HepG2 (cell line): ENCODE measurements around the gene PLXND1. TPM values are rescaled to one million over a fixed set of nuclear protein-coding genes. Genes with fewer than 3 reads are reported as not detected.

Source experiments
- CENPX ChIP-seq: sonication (generic); formaldehyde crosslinking; IDR thresholded peaks from 2 replicates; pipeline ENCODE4 v1.9.0; 2021; ENCODE audit warnings: mild to moderate bottlenecking, missing genetic modification reagents, moderate library complexity
- FOXK2 ChIP-seq: fragments of 450-650 bp; IDR thresholded peaks from 2 replicates; pipeline ENCODE4 v1.6.1; 2016
- HNRNPK ChIP-seq: fragments of 200-400 bp; formaldehyde crosslinking; IDR thresholded peaks from 2 replicates; pipeline ENCODE4 v1.6.1; 2018; ENCODE audit warnings: low read length, low read depth, moderate library complexity, mild to moderate bottlenecking; ENCODE audit not compliant: poor library complexity, severe bottlenecking
- MYNN ChIP-seq: sonication (generic); formaldehyde crosslinking; IDR thresholded peaks from 2 replicates; pipeline ENCODE4 v1.4.0; 2020; ENCODE audit warnings: mild to moderate bottlenecking, low read depth, missing genetic modification reagents
- NONO ChIP-seq, 2 experiments: fragments of 450-650 bp in 1 of 2; sonication (generic) in 1 of 2; formaldehyde crosslinking in 1 of 2; IDR thresholded peaks in 1 of 2; conservative IDR thresholded peaks in 1 of 2; 2 replicates each; pipeline versions ENCODE4 v1.6.1 to v1.8.0; 2017 to 2022; ENCODE audit warnings: mild to moderate bottlenecking in 1 of 2, missing genetic modification reagents in 1 of 2, moderate library complexity in 1 of 2
- RAD21 ChIP-seq: fragments of 450-650 bp; formaldehyde crosslinking; IDR thresholded peaks from 2 replicates; pipeline ENCODE4 v1.5.0; 2020; ENCODE audit warnings: mild to moderate bottlenecking
- SMARCE1 ChIP-seq: fragments of 450-650 bp; IDR thresholded peaks from 2 replicates; pipeline ENCODE4 v1.6.1; 2017; ENCODE audit warnings: borderline replicate concordance
- TAF1 ChIP-seq: sonication (generic); formaldehyde crosslinking; IDR thresholded peaks from 2 replicates; pipeline ENCODE4 v1.4.0; 2020; ENCODE audit warnings: missing genetic modification reagents
- ZBTB7B ChIP-seq: sonication (generic); formaldehyde crosslinking; IDR thresholded peaks from 2 replicates; pipeline ENCODE4 v1.4.0; 2020; ENCODE audit warnings: missing genetic modification reagents
- ZFP1 ChIP-seq: IDR thresholded peaks from 2 replicates; pipeline ENCODE4 v1.6.1; 2016
- ZNF430 ChIP-seq: sonication (generic); formaldehyde crosslinking; IDR thresholded peaks from 2 replicates; pipeline ENCODE4 v1.9.0; 2021; ENCODE audit warnings: mild to moderate bottlenecking, missing genetic modification reagents
- ZNF737 ChIP-seq: sonication (generic); formaldehyde crosslinking; IDR thresholded peaks from 2 replicates; pipeline ENCODE4 v1.5.0; 2020; ENCODE audit warnings: missing genetic modification reagents, mild to moderate bottlenecking, borderline replicate concordance
- ZNF768 ChIP-seq: sonication (generic); formaldehyde crosslinking; IDR thresholded peaks from 2 replicates; pipeline ENCODE4 v1.4.0; 2020; ENCODE audit warnings: missing genetic modification reagents
- ZNF781 ChIP-seq: sonication (generic); formaldehyde crosslinking; IDR thresholded peaks from 2 replicates; pipeline ENCODE4 v1.5.1; 2020; ENCODE audit warnings: borderline replicate concordance, mild to moderate bottlenecking, missing genetic modification reagents; ENCODE audit errors: not compliant biosample characterization
- polyA plus RNA-seq, 8 experiments: library from polyadenylated mRNA; depleted of rRNA in 3 of 8; stranded (reverse) in 7 of 8; unstranded in 1 of 8; fragments of >200 nt; fragmentation: Illumina TruSeq in 4 of 8; extraction: Trizol in 4 of 8; gene quantifications; 2 replicates each; pipeline versions ENCODE4 v1.2.1 to v1.2.3, GENCODE V29; 2011 to 2016; ENCODE audit warnings: low read depth in 4 of 8, missing spikeins in 1 of 8, mixed read lengths in 1 of 8; ENCODE audit not compliant: insufficient read depth in 1 of 8
- total RNA-seq, 5 experiments: library from RNA; depleted of rRNA; stranded (reverse); fragments of >200 nt; fragmentation: Illumina TruSeq; extraction: Trizol; gene quantifications; 2 replicates each; pipeline ENCODE4 v1.2.3, GENCODE V29; 2016; ENCODE audit warnings: low read depth in 1 of 5
- TF ChIP-seq, protein P1 (sequence below): sonication (generic); formaldehyde crosslinking; conservative IDR thresholded peaks from 2 replicates; pipeline ENCODE4 v1.8.1; 2023; ENCODE audit warnings: missing genetic modification reagents
- TF ChIP-seq, protein P2 (sequence below): sonication (generic); formaldehyde crosslinking; IDR thresholded peaks from 2 replicates; pipeline ENCODE4 v1.9.0; 2022; ENCODE audit warnings: low read depth, missing genetic modification reagents
- TF ChIP-seq, protein P3 (sequence below): sonication (generic); formaldehyde crosslinking; IDR thresholded peaks from 2 replicates; pipeline ENCODE4 v1.5.0; 2020; ENCODE audit warnings: mild to moderate bottlenecking, missing genetic modification reagents, borderline replicate concordance
- TF ChIP-seq, protein P4 (sequence below): IDR thresholded peaks from 2 replicates; pipeline ENCODE4 v1.6.1; 2016; ENCODE audit warnings: mild to moderate bottlenecking, missing biosample characterization, missing genetic modification reagents
- TF ChIP-seq, protein P5 (sequence below): sonication (generic); formaldehyde crosslinking; IDR thresholded peaks from 2 replicates; pipeline ENCODE4 v1.8.0; 2022; ENCODE audit warnings: missing genetic modification reagents, low read depth, mild to moderate bottlenecking, borderline replicate concordance
- TF ChIP-seq, protein P6 (sequence below): sonication (generic); formaldehyde crosslinking; IDR thresholded peaks from 2 replicates; pipeline ENCODE4 v1.5.0; 2020; ENCODE audit warnings: mild to moderate bottlenecking, missing genetic modification reagents

Gene PLXND1
- total and polyA plus RNA-seq, 2 of the 13 experiments (the other 11 are each of a cell fraction or from before 2014, with no cell fraction given) = 15.9 to 42.0 TPM

DNA sequence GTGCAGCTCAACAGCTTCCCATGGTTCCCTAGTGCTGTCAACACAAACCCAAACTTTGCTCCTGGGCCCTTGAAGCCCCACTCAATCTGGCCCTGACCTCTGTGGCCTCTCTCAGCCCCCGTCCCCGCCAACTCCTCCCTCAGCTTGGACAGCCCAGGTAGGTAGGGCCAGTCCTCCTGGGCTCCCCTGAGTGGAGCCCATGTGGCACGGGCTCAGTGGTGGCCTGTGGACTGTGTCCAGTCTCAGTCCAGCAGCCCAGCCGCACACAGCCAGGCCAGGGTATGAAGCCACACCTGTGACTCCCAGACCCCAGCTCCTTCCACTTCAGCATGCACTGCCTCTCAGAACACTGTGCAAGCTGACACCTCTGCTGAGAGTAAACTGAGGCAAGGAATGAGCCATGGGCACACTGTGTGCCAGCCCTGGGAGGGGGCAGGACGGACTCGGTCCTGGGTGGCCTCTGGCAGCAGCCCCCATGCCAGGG, 11.5 kb downstream of the PLXND1 start (continued):
- TF ChIP-seq, protein P1, sequence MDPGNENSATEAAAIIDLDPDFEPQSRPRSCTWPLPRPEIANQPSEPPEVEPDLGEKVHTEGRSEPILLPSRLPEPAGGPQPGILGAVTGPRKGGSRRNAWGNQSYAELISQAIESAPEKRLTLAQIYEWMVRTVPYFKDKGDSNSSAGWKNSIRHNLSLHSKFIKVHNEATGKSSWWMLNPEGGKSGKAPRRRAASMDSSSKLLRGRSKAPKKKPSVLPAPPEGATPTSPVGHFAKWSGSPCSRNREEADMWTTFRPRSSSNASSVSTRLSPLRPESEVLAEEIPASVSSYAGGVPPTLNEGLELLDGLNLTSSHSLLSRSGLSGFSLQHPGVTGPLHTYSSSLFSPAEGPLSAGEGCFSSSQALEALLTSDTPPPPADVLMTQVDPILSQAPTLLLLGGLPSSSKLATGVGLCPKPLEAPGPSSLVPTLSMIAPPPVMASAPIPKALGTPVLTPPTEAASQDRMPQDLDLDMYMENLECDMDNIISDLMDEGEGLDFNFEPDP (CRISPR knock-in tag) = no peak
- TF ChIP-seq NONO (IDR thresholded peaks at IDR 0.05) = no peak
- TF ChIP-seq NONO (CRISPR knock-in tag; conservative IDR thresholded peaks at IDR 0.05) = peak; percentile 81
- TF ChIP-seq, protein P2, sequence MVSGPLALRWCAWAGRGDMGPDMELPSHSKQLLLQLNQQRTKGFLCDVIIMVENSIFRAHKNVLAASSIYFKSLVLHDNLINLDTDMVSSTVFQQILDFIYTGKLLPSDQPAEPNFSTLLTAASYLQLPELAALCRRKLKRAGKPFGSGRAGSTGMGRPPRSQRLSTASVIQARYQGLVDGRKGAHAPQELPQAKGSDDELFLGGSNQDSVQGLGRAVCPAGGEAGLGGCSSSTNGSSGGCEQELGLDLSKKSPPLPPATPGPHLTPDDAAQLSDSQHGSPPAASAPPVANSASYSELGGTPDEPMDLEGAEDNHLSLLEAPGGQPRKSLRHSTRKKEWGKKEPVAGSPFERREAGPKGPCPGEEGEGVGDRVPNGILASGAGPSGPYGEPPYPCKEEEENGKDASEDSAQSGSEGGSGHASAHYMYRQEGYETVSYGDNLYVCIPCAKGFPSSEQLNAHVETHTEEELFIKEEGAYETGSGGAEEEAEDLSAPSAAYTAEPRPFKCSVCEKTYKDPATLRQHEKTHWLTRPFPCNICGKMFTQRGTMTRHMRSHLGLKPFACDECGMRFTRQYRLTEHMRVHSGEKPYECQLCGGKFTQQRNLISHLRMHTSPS (CRISPR knock-in tag) = peak; percentile 94
- no peak for TF ChIP-seq ZNF430
- TF ChIP-seq, protein P3, sequence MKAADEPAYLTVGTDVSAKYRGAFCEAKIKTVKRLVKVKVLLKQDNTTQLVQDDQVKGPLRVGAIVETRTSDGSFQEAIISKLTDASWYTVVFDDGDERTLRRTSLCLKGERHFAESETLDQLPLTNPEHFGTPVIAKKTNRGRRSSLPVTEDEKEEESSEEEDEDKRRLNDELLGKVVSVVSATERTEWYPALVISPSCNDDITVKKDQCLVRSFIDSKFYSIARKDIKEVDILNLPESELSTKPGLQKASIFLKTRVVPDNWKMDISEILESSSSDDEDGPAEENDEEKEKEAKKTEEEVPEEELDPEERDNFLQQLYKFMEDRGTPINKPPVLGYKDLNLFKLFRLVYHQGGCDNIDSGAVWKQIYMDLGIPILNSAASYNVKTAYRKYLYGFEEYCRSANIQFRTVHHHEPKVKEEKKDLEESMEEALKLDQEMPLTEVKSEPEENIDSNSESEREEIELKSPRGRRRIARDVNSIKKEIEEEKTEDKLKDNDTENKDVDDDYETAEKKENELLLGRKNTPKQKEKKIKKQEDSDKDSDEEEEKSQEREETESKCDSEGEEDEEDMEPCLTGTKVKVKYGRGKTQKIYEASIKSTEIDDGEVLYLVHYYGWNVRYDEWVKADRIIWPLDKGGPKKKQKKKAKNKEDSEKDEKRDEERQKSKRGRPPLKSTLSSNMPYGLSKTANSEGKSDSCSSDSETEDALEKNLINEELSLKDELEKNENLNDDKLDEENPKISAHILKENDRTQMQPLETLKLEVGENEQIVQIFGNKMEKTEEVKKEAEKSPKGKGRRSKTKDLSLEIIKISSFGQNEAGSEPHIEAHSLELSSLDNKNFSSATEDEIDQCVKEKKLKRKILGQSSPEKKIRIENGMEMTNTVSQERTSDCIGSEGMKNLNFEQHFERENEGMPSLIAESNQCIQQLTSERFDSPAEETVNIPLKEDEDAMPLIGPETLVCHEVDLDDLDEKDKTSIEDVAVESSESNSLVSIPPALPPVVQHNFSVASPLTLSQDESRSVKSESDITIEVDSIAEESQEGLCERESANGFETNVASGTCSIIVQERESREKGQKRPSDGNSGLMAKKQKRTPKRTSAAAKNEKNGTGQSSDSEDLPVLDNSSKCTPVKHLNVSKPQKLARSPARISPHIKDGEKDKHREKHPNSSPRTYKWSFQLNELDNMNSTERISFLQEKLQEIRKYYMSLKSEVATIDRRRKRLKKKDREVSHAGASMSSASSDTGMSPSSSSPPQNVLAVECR = peak; percentile 74; the same call in 1 of the 2 replicates
- TF ChIP-seq MYNN = no peak
- TF ChIP-seq FOXK2 = no peak
- peak; percentile 87 for TF ChIP-seq ZBTB7B (CRISPR knock-in tag)
- TF ChIP-seq ZNF737 = no peak
- TF ChIP-seq ZFP1 = 0 out of 2 replicates have a peak, but pooled peaks have one; percentile 68
- no peak for TF ChIP-seq ZNF781 (CRISPR knock-in tag)
- peak; percentile 77 for TF ChIP-seq TAF1
- TF ChIP-seq ZNF768 (CRISPR knock-in tag) = peak; percentile 49; the same call in 1 of the 2 replicates
- no peak for TF ChIP-seq SMARCE1
- TF ChIP-seq HNRNPK = no peak
- TF ChIP-seq, protein P4, sequence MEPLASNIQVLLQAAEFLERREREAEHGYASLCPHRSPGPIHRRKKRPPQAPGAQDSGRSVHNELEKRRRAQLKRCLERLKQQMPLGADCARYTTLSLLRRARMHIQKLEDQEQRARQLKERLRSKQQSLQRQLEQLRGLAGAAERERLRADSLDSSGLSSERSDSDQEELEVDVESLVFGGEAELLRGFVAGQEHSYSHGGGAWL = 0 out of 2 replicates have a peak, but pooled peaks have one; percentile 20
- TF ChIP-seq CENPX (CRISPR knock-in tag) = no peak
- TF ChIP-seq, protein P5, sequence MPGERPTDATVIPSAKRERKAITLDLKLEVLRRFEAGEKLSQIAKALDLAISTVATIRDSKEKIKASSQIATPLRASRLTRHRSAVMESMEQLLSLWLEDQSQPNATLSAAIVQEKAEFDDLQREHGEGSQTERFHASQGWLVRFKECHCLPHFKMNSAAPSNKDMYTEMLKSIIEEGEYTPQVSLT (CRISPR knock-in tag) = no peak
- no peak for TF ChIP-seq RAD21 (CRISPR knock-in tag)
- TF ChIP-seq, protein P6, sequence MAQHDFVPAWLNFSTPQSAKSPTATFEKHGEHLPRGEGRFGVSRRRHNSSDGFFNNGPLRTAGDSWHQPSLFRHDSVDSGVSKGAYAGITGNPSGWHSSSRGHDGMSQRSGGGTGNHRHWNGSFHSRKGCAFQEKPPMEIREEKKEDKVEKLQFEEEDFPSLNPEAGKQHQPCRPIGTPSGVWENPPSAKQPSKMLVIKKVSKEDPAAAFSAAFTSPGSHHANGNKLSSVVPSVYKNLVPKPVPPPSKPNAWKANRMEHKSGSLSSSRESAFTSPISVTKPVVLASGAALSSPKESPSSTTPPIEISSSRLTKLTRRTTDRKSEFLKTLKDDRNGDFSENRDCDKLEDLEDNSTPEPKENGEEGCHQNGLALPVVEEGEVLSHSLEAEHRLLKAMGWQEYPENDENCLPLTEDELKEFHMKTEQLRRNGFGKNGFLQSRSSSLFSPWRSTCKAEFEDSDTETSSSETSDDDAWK (CRISPR knock-in tag) = no peak
